ENCODE data around the gene RCBTB2. TPM values are rescaled to one million over a fixed set of nuclear protein-coding genes. Genes with fewer than 3 reads are reported as not detected.

The RCBTB2 gene
- total RNA-seq, 1 donor: 7.0 TPM

GRCh38 chr13:48530833-48531232 is 2.0 kb downstream of the RCBTB2 start:
- no peak for DNase-seq (ENCODE audit: low read depth)
- no peak overlapping the region for H3K4me3 ChIP-seq (ENCODE audit: low read depth, low read length)
- no peak for TF ChIP-seq CTCF (IDR thresholded peaks at IDR 0.05; ENCODE audit: insufficient read depth, low read length)

- no peak for TF ChIP-seq CTCF (IDR thresholded peaks at IDR 0.05; ENCODE audit: insufficient read depth, low read length)
- H3K4me3 ChIP-seq (ENCODE audit: low read depth, low read length): no peak overlapping the region
- DNase-seq (ENCODE audit: low read depth): no peak
Measured at GRCh38 chr13:48528720-48529119, 4.2 kb downstream of the RCBTB2 start.

- no peak for TF ChIP-seq CTCF (IDR thresholded peaks at IDR 0.05; ENCODE audit: insufficient read depth, low read length)
- no peak for DNase-seq (ENCODE audit: low read depth)
- H3K4me3 ChIP-seq (ENCODE audit: low read depth, low read length): no peak overlapping the region
Measured at GRCh38 chr13:48527955-48528354, 4.9 kb downstream of the RCBTB2 start.

- no peak for TF ChIP-seq CTCF (IDR thresholded peaks at IDR 0.05; ENCODE audit: insufficient read depth, low read length)
- no peak for DNase-seq (ENCODE audit: low read depth)
- no peak overlapping the region for H3K4me3 ChIP-seq (ENCODE audit: low read depth, low read length)
Measured at GRCh38 chr13:48526286-48526685, 6.6 kb downstream of the RCBTB2 start.

- H3K4me3 ChIP-seq (ENCODE audit: low read depth, low read length): no peak overlapping the region
- TF ChIP-seq CTCF (IDR thresholded peaks at IDR 0.05; ENCODE audit: insufficient read depth, low read length): no peak
- DNase-seq (ENCODE audit: low read depth): no peak
Measured at GRCh38 chr13:48518083-48518482, 14.8 kb downstream of the RCBTB2 start.

GRCh38 chr13:48515732-48516131 is 17.1 kb downstream of the RCBTB2 start:
- DNase-seq (ENCODE audit: low read depth): no peak
- no peak for TF ChIP-seq CTCF (IDR thresholded peaks at IDR 0.05; ENCODE audit: insufficient read depth, low read length)
- H3K4me3 ChIP-seq (ENCODE audit: low read depth, low read length): no peak overlapping the region

- DNase-seq (ENCODE audit: low read depth): no peak
- TF ChIP-seq CTCF (IDR thresholded peaks at IDR 0.05; ENCODE audit: insufficient read depth, low read length): no peak
- H3K4me3 ChIP-seq (ENCODE audit: low read depth, low read length): no peak overlapping the region
Measured at GRCh38 chr13:48514793-48515192, 18.1 kb downstream of the RCBTB2 start.
